Panc1 (cell line): ENCODE data around the gene CIBAR2.

Experiments
- POLR2AphosphoS5 ChIP-seq: IDR thresholded peaks from 2 replicates; pipeline ENCODE4 v1.6.1; 2012; ENCODE audit warnings: mild to moderate bottlenecking, low read depth, low read length, moderate library complexity
- SIN3A ChIP-seq: IDR thresholded peaks from 2 replicates; pipeline ENCODE4 v1.6.1; 2012; ENCODE audit warnings: low read depth, mild to moderate bottlenecking, low read length, moderate library complexity, borderline replicate concordance; ENCODE audit not compliant: insufficient read depth
- TCF7L2 ChIP-seq: IDR thresholded peaks from 2 replicates; pipeline ENCODE4 v1.6.1; 2011; ENCODE audit warnings: mild to moderate bottlenecking, low read depth, low read length, inconsistent platforms
- TF ChIP-seq, protein P1 (sequence below): fragments of 450-650 bp; IDR thresholded peaks from 2 replicates; pipeline ENCODE4 v1.5.1; 2017; ENCODE audit warnings: mild to moderate bottlenecking
- TF ChIP-seq, protein P2 (sequence below), 2 experiments: IDR thresholded peaks; 2 replicates each; pipeline ENCODE4 v1.6.1; 2011 to 2012; ENCODE audit warnings: low read depth in 2 of 2, control low read depth in 1 of 2, low read length in 1 of 2, mild to moderate bottlenecking in 1 of 2, moderate library complexity in 1 of 2; ENCODE audit not compliant: insufficient read depth in 1 of 2

DNA sequence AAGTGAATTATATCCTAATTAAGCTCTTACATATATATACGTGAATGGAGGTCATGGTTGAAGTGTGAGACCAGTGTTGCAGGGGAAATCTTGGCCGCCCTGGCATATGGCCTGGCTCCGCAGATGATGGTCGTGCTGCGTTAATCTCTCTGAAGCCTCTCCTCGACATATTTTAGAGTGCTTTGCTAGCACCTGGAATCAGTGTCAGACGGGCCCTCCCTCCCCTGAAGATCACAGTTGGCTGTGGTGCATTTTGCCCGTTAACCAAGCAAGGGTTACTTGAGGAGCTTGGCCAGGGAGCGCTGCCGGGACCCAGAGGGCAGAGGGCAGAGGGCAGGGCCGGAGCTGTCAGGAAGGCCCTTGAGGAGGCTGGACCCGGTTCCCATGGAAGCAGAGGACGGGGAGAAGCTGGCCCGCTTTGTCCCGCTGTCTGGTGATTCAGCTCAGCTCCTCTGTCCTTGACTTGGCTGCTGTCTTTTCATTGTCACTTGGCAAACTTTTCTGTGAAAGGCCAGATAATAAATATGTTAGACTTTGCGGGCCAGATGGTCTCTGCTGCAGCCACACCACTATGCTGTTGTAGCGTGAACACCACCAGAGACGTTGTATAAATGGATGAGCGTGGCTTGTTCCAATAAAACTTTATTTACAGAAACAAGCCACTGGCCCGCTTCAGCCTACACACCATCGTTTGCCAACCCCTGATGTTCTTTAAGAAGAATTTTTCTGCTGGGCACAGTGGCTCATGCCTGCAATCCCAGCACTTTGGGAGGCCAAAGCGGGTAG, 32.3 kb downstream of the CIBAR2 start:
- TF ChIP-seq POLR2AphosphoS5 (no peak), TCF7L2 (no peak), SIN3A (no peak)
- TF ChIP-seq, protein P1, sequence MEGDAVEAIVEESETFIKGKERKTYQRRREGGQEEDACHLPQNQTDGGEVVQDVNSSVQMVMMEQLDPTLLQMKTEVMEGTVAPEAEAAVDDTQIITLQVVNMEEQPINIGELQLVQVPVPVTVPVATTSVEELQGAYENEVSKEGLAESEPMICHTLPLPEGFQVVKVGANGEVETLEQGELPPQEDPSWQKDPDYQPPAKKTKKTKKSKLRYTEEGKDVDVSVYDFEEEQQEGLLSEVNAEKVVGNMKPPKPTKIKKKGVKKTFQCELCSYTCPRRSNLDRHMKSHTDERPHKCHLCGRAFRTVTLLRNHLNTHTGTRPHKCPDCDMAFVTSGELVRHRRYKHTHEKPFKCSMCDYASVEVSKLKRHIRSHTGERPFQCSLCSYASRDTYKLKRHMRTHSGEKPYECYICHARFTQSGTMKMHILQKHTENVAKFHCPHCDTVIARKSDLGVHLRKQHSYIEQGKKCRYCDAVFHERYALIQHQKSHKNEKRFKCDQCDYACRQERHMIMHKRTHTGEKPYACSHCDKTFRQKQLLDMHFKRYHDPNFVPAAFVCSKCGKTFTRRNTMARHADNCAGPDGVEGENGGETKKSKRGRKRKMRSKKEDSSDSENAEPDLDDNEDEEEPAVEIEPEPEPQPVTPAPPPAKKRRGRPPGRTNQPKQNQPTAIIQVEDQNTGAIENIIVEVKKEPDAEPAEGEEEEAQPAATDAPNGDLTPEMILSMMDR, result no peak
- TF ChIP-seq, protein P2, sequence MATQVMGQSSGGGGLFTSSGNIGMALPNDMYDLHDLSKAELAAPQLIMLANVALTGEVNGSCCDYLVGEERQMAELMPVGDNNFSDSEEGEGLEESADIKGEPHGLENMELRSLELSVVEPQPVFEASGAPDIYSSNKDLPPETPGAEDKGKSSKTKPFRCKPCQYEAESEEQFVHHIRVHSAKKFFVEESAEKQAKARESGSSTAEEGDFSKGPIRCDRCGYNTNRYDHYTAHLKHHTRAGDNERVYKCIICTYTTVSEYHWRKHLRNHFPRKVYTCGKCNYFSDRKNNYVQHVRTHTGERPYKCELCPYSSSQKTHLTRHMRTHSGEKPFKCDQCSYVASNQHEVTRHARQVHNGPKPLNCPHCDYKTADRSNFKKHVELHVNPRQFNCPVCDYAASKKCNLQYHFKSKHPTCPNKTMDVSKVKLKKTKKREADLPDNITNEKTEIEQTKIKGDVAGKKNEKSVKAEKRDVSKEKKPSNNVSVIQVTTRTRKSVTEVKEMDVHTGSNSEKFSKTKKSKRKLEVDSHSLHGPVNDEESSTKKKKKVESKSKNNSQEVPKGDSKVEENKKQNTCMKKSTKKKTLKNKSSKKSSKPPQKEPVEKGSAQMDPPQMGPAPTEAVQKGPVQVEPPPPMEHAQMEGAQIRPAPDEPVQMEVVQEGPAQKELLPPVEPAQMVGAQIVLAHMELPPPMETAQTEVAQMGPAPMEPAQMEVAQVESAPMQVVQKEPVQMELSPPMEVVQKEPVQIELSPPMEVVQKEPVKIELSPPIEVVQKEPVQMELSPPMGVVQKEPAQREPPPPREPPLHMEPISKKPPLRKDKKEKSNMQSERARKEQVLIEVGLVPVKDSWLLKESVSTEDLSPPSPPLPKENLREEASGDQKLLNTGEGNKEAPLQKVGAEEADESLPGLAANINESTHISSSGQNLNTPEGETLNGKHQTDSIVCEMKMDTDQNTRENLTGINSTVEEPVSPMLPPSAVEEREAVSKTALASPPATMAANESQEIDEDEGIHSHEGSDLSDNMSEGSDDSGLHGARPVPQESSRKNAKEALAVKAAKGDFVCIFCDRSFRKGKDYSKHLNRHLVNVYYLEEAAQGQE (IDR thresholded peaks at IDR 0.05; ENCODE audit: insufficient read depth in 1 of 2, low read depth in 2 of 2, low read length in 1 of 2), result no peak
